ENCODE data around the gene PDE4D.
A peak's percentile ranks its signal among the peaks of the same experiment; 100 is the strongest.
"Not testable (repeated sequence)": the region's sequence is repeated elsewhere in the genome, so short reads cannot be mapped to it uniquely, and the experiment has no call there.

PDE4D gene

GRCh38 chr5:59003641-59004040 is 889.9 kb downstream of the PDE4D start:
- DNase-seq (ENCODE audit: low read depth) = no peak

- DNase-seq (ENCODE audit: low read depth) = no peak
Observed at GRCh38 chr5:59003124-59003523, 890.4 kb downstream of the PDE4D start.

GRCh38 chr5:59002162-59002825 is 891.2 kb downstream of the PDE4D start:
- no peak for DNase-seq (ENCODE audit: low read depth)

GRCh38 chr5:59001716-59002115 is 891.8 kb downstream of the PDE4D start:
- no peak for DNase-seq (ENCODE audit: low read depth)

- DNase-seq (ENCODE audit: low read depth) = no peak
Observed at GRCh38 chr5:59001154-59001553, 892.4 kb downstream of the PDE4D start.

- DNase-seq (ENCODE audit: low read depth) = no peak
Observed at GRCh38 chr5:59000211-59000610, 893.3 kb downstream of the PDE4D start.

GRCh38 chr5:58999804-59000203 is 893.7 kb downstream of the PDE4D start:
- no peak for DNase-seq (ENCODE audit: low read depth)

GRCh38 chr5:58998544-58998943 is 895.0 kb downstream of the PDE4D start:
- DNase-seq (ENCODE audit: low read depth) = no peak

GRCh38 chr5:58995779-58996178 is 897.7 kb downstream of the PDE4D start:
- not testable (repeated sequence) for DNase-seq (ENCODE audit: low read depth)

- DNase-seq (ENCODE audit: low read depth) = no peak
Observed at GRCh38 chr5:58993461-58993860, 900.1 kb downstream of the PDE4D start.

- DNase-seq (ENCODE audit: low read depth) = no peak
Observed at GRCh38 chr5:58988938-58989337, 904.6 kb downstream of the PDE4D start.

- DNase-seq (ENCODE audit: low read depth) = no peak
Observed at GRCh38 chr5:58987193-58987592, 906.3 kb downstream of the PDE4D start.

GRCh38 chr5:58986281-58986680 is 907.2 kb downstream of the PDE4D start:
- no peak for DNase-seq (ENCODE audit: low read depth)

- DNase-seq (ENCODE audit: low read depth) = no peak
Observed at GRCh38 chr5:58985759-58986158, 907.8 kb downstream of the PDE4D start.

GRCh38 chr5:58985311-58985710 is 908.2 kb downstream of the PDE4D start:
- DNase-seq (ENCODE audit: low read depth) = no peak

- DNase-seq (ENCODE audit: low read depth) = peak; percentile 36
Observed at GRCh38 chr5:58983526-58984452, 909.7 kb downstream of the PDE4D start.

- no peak for DNase-seq (ENCODE audit: low read depth)
Observed at GRCh38 chr5:58980890-58981289, 912.6 kb downstream of the PDE4D start.

GRCh38 chr5:58979090-58979489 is 914.4 kb downstream of the PDE4D start:
- DNase-seq (ENCODE audit: low read depth) = no peak

- no peak for DNase-seq (ENCODE audit: low read depth)
Observed at GRCh38 chr5:58974601-58975000, 918.9 kb downstream of the PDE4D start.

- no peak for DNase-seq (ENCODE audit: low read depth)
Observed at GRCh38 chr5:58974083-58974482, 919.4 kb downstream of the PDE4D start.

GRCh38 chr5:58972301-58972700 is 921.2 kb downstream of the PDE4D start:
- peak; percentile 23 for DNase-seq (ENCODE audit: low read depth)

- DNase-seq (ENCODE audit: low read depth) = no peak
Observed at GRCh38 chr5:58970766-58971165, 922.8 kb downstream of the PDE4D start.

GRCh38 chr5:58969795-58970194 is 923.7 kb downstream of the PDE4D start:
- no peak for DNase-seq (ENCODE audit: low read depth)

Data from iris pigment epithelial cell (primary cell).